GM12874 (cell line): ENCODE measurements around the gene KDM1A.

ENCODE experiments used
- TF ChIP-seq, protein P1 (sequence below): IDR thresholded peaks from 2 replicates; pipeline ENCODE4 v1.5.1; 2011; ENCODE audit warnings: low read depth, mild to moderate bottlenecking, control low read depth, low read length, moderate library complexity; ENCODE audit not compliant: insufficient read depth

Gene KDM1A

GRCh38 chr1:23100074-23100748 lies 80.9 kb downstream of the KDM1A start:
- TF ChIP-seq, protein P1, sequence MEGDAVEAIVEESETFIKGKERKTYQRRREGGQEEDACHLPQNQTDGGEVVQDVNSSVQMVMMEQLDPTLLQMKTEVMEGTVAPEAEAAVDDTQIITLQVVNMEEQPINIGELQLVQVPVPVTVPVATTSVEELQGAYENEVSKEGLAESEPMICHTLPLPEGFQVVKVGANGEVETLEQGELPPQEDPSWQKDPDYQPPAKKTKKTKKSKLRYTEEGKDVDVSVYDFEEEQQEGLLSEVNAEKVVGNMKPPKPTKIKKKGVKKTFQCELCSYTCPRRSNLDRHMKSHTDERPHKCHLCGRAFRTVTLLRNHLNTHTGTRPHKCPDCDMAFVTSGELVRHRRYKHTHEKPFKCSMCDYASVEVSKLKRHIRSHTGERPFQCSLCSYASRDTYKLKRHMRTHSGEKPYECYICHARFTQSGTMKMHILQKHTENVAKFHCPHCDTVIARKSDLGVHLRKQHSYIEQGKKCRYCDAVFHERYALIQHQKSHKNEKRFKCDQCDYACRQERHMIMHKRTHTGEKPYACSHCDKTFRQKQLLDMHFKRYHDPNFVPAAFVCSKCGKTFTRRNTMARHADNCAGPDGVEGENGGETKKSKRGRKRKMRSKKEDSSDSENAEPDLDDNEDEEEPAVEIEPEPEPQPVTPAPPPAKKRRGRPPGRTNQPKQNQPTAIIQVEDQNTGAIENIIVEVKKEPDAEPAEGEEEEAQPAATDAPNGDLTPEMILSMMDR = no peak

DNA sequence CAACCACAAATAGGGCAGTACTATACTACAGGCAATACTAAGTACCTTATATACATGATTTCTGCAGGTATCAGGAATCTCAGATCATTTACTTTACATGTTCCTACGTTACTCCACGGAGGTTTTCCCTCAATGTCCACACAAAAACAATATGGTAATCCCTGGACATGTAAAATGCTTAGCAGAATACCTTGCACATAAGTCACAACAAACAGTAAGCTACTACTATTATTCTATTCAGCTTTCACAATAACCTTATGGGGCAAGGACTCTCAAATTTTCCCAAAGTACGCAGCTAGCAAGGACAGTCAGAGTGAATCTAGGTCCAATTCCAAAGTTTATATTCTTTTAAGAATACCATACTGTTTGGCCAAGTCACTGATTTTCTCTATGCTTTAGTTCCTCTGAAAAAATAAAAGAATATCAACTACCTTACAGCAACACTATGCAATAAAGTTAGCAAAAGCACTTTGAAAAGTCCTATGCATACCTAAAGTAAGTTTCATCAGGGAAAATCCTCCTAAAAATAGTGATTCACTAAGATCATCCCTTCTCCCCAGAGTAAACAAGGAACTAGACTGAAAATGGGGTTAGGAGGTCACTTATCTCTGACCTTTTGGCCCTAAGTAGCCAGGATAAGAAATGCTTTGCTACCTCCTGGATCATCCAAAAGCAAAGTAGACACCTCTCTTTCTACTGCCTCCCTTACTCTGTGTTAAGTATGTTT lies 82.0 kb downstream of the KDM1A start:
- TF ChIP-seq, protein P1 = no peak

- TF ChIP-seq, protein P1 = no peak
These were observed 82.6 kb downstream of the KDM1A start for GRCh38 chr1:23101887-23102286.

DNA sequence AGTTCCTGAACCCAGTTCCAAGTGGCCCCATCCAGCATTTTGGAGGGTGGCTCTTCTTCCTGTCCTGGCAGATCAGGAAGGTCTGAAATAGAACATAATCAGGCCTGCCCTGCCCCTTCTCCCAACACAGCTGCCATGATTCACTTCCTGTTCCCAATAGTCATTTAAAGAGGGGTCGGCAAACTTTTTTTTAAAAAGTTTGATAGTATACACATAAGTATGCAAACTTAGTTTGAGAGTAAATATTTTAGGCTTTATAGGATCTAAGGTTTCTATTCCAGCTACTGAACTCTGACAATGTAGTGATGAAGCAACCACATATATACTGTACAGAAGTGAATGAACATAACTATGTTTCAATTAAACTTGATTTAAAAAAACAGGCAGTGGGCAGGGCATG lies 83.0 kb downstream of the KDM1A start:
- TF ChIP-seq, protein P1 = no peak

GRCh38 chr1:23103001-23103889 lies 84.0 kb downstream of the KDM1A start:
- TF ChIP-seq, protein P1 = no peak

DNA sequence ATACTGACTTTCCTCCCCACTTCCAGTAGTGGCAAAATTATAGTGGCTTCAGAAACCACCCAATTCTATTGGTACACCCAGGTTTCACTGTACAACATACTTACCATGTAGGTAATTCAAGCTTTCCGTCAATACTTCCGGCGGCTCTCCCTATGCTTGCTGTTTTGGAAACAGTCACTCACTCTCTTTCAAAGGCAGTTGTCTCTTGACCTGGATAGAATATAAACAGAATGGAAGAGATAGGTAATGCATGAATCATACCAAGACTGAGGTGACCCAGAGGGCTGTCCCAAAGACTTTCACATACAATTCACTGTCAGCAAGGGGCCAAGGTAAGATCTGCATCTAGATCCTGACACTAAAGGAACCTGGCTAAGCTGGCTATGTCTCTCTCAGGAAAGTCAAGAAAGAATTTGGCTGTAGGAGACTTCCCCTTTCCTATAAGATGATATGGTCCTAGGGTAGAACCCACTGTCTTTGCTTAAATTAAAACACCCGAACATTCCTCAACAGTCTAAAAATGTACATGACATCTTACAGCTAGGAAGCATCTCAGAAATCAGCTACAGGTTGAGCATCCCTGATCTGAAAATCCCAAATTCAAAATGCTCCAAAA lies 89.8 kb downstream of the KDM1A start:
- TF ChIP-seq, protein P1 = no peak

DNA sequence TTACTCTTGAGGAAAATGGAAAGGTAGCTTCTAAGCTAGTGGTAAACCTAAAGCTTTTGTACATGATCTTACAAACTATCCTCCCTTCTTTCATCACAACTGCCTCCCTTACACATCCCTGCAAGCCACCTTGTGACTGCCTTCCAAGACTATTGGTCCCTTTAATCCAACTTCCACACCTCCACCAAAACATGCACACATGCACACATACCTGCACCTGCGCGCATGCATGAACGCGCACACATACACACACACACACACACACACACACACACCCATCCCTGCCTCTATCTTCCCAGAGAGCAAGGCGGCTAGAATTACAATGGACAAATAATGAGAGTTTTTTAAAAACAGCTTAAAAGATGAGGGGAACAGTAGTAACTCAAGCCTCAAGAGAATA lies 91.1 kb downstream of the KDM1A start:
- TF ChIP-seq, protein P1 = no peak
